Hematopoietic multipotent progenitor cell treated with erythropoietin and hydrocortisone succinate and interleukin-3 and kit ligand, for 6 days (in vitro differentiated cells): ENCODE results near the gene PCSK5.
"Not testable (repeated sequence)": the region's sequence is repeated elsewhere in the genome, so short reads cannot be mapped to it uniquely, and the experiment has no call there.

Experiments used
- DNase-seq: peaks from one replicate; pipeline ENCODE4 v3.0.0-alpha.2; 2015

Gene PCSK5

GRCh38 chr9:76020652-76021051, 130.2 kb downstream of the PCSK5 start:
- no peak for DNase-seq

- DNase-seq = no peak
These were observed 131.8 kb downstream of the PCSK5 start for GRCh38 chr9:76022317-76022716.

GRCh38 chr9:76023715-76024195, 133.3 kb downstream of the PCSK5 start:
- DNase-seq = no peak

GRCh38 chr9:76025286-76025685, 134.8 kb downstream of the PCSK5 start:
- no peak for DNase-seq

- DNase-seq = no peak
These were observed 136.3 kb downstream of the PCSK5 start for GRCh38 chr9:76026796-76027195.

- DNase-seq = peak; percentile 51
These were observed 136.9 kb downstream of the PCSK5 start for GRCh38 chr9:76027416-76027815.

- no peak for DNase-seq
These were observed 137.4 kb downstream of the PCSK5 start for GRCh38 chr9:76027861-76028260.

GRCh38 chr9:76032038-76032796, 141.7 kb downstream of the PCSK5 start:
- no peak for DNase-seq

- DNase-seq = no peak
These were observed 142.4 kb downstream of the PCSK5 start for GRCh38 chr9:76032797-76033373.

- DNase-seq = no peak
These were observed 143.6 kb downstream of the PCSK5 start for GRCh38 chr9:76034049-76034448.

GRCh38 chr9:76036762-76037161, 146.3 kb downstream of the PCSK5 start:
- DNase-seq = no peak

GRCh38 chr9:76037587-76038225, 147.2 kb downstream of the PCSK5 start:
- DNase-seq = no peak

- DNase-seq = no peak
These were observed 148.0 kb downstream of the PCSK5 start for GRCh38 chr9:76038431-76038830.

- DNase-seq = no peak
These were observed 153.9 kb downstream of the PCSK5 start for GRCh38 chr9:76044266-76044819.

GRCh38 chr9:76045221-76045620, 154.7 kb downstream of the PCSK5 start:
- no peak for DNase-seq

GRCh38 chr9:76049341-76049740, 158.9 kb downstream of the PCSK5 start:
- DNase-seq = peak; percentile 10

- no peak for DNase-seq
These were observed 177.2 kb downstream of the PCSK5 start for GRCh38 chr9:76067696-76068095.

GRCh38 chr9:76077537-76077936, 187.1 kb downstream of the PCSK5 start:
- DNase-seq = no peak

GRCh38 chr9:76081281-76081680, 190.8 kb downstream of the PCSK5 start:
- not testable (repeated sequence) for DNase-seq

GRCh38 chr9:76082057-76082456, 191.6 kb downstream of the PCSK5 start:
- DNase-seq = no peak

- DNase-seq = no peak
These were observed 195.1 kb downstream of the PCSK5 start for GRCh38 chr9:76085596-76085995.

GRCh38 chr9:76086539-76086938, 196.1 kb downstream of the PCSK5 start:
- peak; percentile 6 for DNase-seq

GRCh38 chr9:76087976-76088375, 197.5 kb downstream of the PCSK5 start:
- no peak for DNase-seq

GRCh38 chr9:76090330-76090729, 199.9 kb downstream of the PCSK5 start:
- no peak for DNase-seq
